Gastrocnemius medialis (tissue), 4 donors: ENCODE measurements around the gene FOXL2NB.

Experiments used
- POLR2A ChIP-seq, 2 donors: fragments of 450-650 bp; IDR thresholded peaks; one replicate each; pipeline ENCODE4 v1.6.1; 2017; ENCODE audit warnings: antibody characterized with exemption in 2 of 2, mild to moderate bottlenecking in 2 of 2, moderate library complexity in 2 of 2
- TF ChIP-seq, protein P1 (sequence below), 5 experiments: fragments of 450-650 bp in 3 of 5; fragments of 200-600 bp in 2 of 5; sonication (generic) in 2 of 5; IDR thresholded peaks in 4 of 5; conservative IDR thresholded peaks in 1 of 5; 1 replicate in 4 of 5; 2 replicates in 1 of 5; pipeline ENCODE4 v1.5.1; 2016 to 2019; ENCODE audit warnings: antibody characterized with exemption in 5 of 5, mild to moderate bottlenecking in 3 of 5, moderate library complexity in 3 of 5

DNA sequence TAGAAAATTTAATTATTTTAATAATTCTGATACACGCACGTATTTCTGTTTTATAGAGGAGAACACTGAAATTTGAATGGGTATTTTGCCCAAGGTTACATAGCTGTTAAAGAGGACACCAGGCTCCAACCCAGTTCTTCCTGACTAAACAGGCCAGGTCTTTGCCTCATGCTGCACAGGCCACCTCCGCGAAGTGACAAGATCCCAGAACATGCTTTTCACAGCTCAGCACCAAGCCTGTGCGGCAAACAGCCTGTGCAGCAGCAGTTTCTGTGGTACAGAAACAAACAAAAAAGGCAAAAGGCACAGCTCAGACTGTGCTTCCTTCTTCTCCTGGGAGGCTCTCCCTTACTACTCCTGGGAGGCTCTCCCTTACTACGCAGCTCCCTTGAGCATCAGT, 6.6 kb upstream of the FOXL2NB start:
- no peak for TF ChIP-seq POLR2A (IDR thresholded peaks at IDR 0.05)
- TF ChIP-seq, protein P1, sequence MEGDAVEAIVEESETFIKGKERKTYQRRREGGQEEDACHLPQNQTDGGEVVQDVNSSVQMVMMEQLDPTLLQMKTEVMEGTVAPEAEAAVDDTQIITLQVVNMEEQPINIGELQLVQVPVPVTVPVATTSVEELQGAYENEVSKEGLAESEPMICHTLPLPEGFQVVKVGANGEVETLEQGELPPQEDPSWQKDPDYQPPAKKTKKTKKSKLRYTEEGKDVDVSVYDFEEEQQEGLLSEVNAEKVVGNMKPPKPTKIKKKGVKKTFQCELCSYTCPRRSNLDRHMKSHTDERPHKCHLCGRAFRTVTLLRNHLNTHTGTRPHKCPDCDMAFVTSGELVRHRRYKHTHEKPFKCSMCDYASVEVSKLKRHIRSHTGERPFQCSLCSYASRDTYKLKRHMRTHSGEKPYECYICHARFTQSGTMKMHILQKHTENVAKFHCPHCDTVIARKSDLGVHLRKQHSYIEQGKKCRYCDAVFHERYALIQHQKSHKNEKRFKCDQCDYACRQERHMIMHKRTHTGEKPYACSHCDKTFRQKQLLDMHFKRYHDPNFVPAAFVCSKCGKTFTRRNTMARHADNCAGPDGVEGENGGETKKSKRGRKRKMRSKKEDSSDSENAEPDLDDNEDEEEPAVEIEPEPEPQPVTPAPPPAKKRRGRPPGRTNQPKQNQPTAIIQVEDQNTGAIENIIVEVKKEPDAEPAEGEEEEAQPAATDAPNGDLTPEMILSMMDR (IDR thresholded peaks at IDR 0.05 in 4 of 5, conservative IDR thresholded peaks at IDR 0.05 in 1 of 5), result no peak
